K562 (cell line): ENCODE data around the gene CAMK2D. TPM values are rescaled to one million over a fixed set of nuclear protein-coding genes. Genes with fewer than 3 reads are reported as not detected.

Source experiments
- ATAC-seq: fragments of 200-7000 bp; cut with Tn5 transposase; 3 replicates; pipeline ENCODE4 v1.9.1; 2020; ENCODE audit warnings: moderate library complexity
- BruUV-seq: library from RNA; stranded (reverse); fragments of 400-500 nt; replicated peaks from 2 replicates; lab custom pipeline; 2021; lab: Mats Ljungman, UMichigan
- CTCF ChIA-PET: fragments of 300-600 bp; formaldehyde crosslinking; extraction: SDS; loops from one replicate; lab custom pipeline; 2021; ENCODE audit warnings: low intra/inter-chr PET ratio; lab: Yijun Ruan, JAX
- POLR2A ChIA-PET: fragments of 300-600, 350-650 bp; sonication (Branson Sonifier 250); formaldehyde crosslinking; extraction: SDS; loops from one replicate; lab custom pipeline; 2021; ENCODE audit warnings: antibody characterized with exemption, inconsistent platforms; lab: Yijun Ruan, JAX
- DNase-seq, 4 experiments: peaks; one replicate each; pipeline versions ENCODE4 v3.0.0 to v3.0.0-alpha.2; 2011 to 2018; ENCODE audit warnings: low spot score in 3 of 4, mixed read lengths in 3 of 4; ENCODE audit errors: extremely low read depth in 1 of 4
- FAIRE-seq: peaks from 2 replicates; lab custom pipeline; 2011; peaks lifted over from hg19 to GRCh38; lab: Jason Lieb, UNC
- H2AFZ ChIP-seq: 2 replicates; pipeline ENCODE4 v1.6.0; 2011; ENCODE audit warnings: low read depth, low read length, control low read depth, inconsistent platforms
- H3K27ac ChIP-seq: fragments of 200-600 bp; 3 replicates; pipeline ENCODE4 v1.8.0; 2011; ENCODE audit warnings: low read depth, mild to moderate bottlenecking, control low read depth, inconsistent platforms, low read length, moderate library complexity, mixed read lengths; ENCODE audit errors: extremely low read depth
- H3K27me3 ChIP-seq, 2 experiments: fragments of 300-600 bp in 1 of 2; 2 replicates in 1 of 2; 3 replicates in 1 of 2; pipeline versions ENCODE4 v1.6.0 to v1.8.0; 2011; ENCODE audit warnings: inconsistent platforms in 2 of 2, low read length in 2 of 2, mild to moderate bottlenecking in 1 of 2, mixed read lengths in 1 of 2, moderate library complexity in 1 of 2; ENCODE audit not compliant: control insufficient read depth in 2 of 2, insufficient read depth in 2 of 2
- H3K36me3 ChIP-seq: fragments of 300-600 bp; 3 replicates; pipeline ENCODE4 v1.8.0; 2011; ENCODE audit warnings: mild to moderate bottlenecking, low read length, inconsistent platforms; ENCODE audit not compliant: control insufficient read depth, insufficient read depth
- H3K4me1 ChIP-seq, 2 experiments: fragments of 200-600 bp in 1 of 2; replicated peaks in 1 of 2; 2 replicates in 1 of 2; 3 replicates in 1 of 2; pipeline versions ENCODE4 v1.5.1 to v1.8.0; 2011; ENCODE audit warnings: inconsistent platforms in 2 of 2, low read length in 2 of 2, mild to moderate bottlenecking in 1 of 2, mixed read lengths in 1 of 2, moderate library complexity in 1 of 2; ENCODE audit not compliant: control insufficient read depth in 2 of 2, insufficient read depth in 2 of 2
- H3K4me2 ChIP-seq: 2 replicates; pipeline ENCODE4 v1.6.1; 2011; ENCODE audit warnings: low read length, control low read depth, inconsistent platforms, mixed read lengths; ENCODE audit not compliant: insufficient read depth
- H3K4me3 ChIP-seq: fragments of 200-600 bp; sonication (generic), shearing (Covaris generic); 2 replicates; pipeline ENCODE4 v1.5.1; 2016; ENCODE audit warnings: control low read depth, inconsistent platforms
- H3K79me2 ChIP-seq: fragments of 200-600 bp; 3 replicates; pipeline ENCODE4 v1.8.0; 2011; ENCODE audit warnings: low read length, inconsistent platforms; ENCODE audit not compliant: control insufficient read depth, insufficient read depth
- H3K9ac ChIP-seq, 2 experiments: 2 replicates each; pipeline versions ENCODE4 v1.6.0 to v1.6.1; 2011; ENCODE audit warnings: low read depth in 2 of 2, low read length in 2 of 2, control low read depth in 1 of 2, inconsistent platforms in 1 of 2, mild to moderate bottlenecking in 1 of 2, mixed read lengths in 1 of 2; ENCODE audit not compliant: insufficient read depth in 1 of 2
- H3K9me1 ChIP-seq: one replicate; pipeline ENCODE4 v1.6.0; 2011; ENCODE audit warnings: inconsistent platforms, mild to moderate bottlenecking, low read length, moderate library complexity; ENCODE audit not compliant: control insufficient read depth, insufficient read depth
- H3K9me3 ChIP-seq: replicated peaks from 2 replicates; pipeline ENCODE4 v1.5.1; 2011; ENCODE audit warnings: low read depth, low read length, inconsistent platforms; ENCODE audit not compliant: control insufficient read depth, insufficient read depth
- H4K20me1 ChIP-seq: replicated peaks from 2 replicates; pipeline ENCODE4 v1.6.1; 2011; ENCODE audit warnings: low read length, inconsistent platforms, mixed read lengths; ENCODE audit not compliant: control insufficient read depth, insufficient read depth
- ZBTB5 ChIP-seq: fragments of 450-650 bp; IDR thresholded peaks from 2 replicates; pipeline ENCODE4 v1.6.1; 2017; ENCODE audit warnings: antibody characterized with exemption
- ZFP1 ChIP-seq: fragments of 450-650 bp; formaldehyde crosslinking; IDR thresholded peaks from 2 replicates; pipeline ENCODE4 v1.4.0; 2020; ENCODE audit warnings: mild to moderate bottlenecking, mixed read lengths
- WGBS: fragments of 100-300 bp; shearing (Covaris generic); methylation state at CpG from one replicate; pipeline ENCODE4 v1.1.6; 2016; ENCODE audit warnings: low coverage, mixed read lengths; ENCODE audit not compliant: insufficient coverage; ENCODE audit errors: missing lambda C conversion rate; 5-methylcytosine and 5-hydroxymethylcytosine counted together
- in situ Hi-C: fragments of 300-500 bp; cut with MboI; formaldehyde crosslinking; loops from 4 replicates; pipeline ENCODE4 v1.15.0; 2018; ENCODE audit warnings: inconsistent platforms, mixed read lengths
- intact Hi-C: fragments of 100-400 bp; cut with micrococcal nuclease; formaldehyde crosslinking; loops from 2 replicates; pipeline ENCODE4 v1.14.2; 2022
- polyA plus RNA-seq, 8 experiments: library from polyadenylated mRNA; depleted of rRNA in 4 of 8; stranded (reverse) in 5 of 8; unstranded in 3 of 8; fragments of >200 nt; fragmentation: Nextera tagmentation in 2 of 8; fragmentation: Illumina TruSeq in 1 of 8; extraction: Ambion mirVana in 2 of 8; extraction: Trizol in 1 of 8; gene quantifications; 2 replicates each; pipeline versions ENCODE4 v1.2.1 to v1.2.3, GENCODE V29; 2011 to 2014; ENCODE audit warnings: inconsistent platforms in 1 of 8, missing spikeins in 1 of 8
- total RNA-seq, 7 experiments: library from RNA; depleted of rRNA in 6 of 7; stranded (reverse); fragments of >200 nt in 6 of 7; fragmentation: Illumina TruSeq in 2 of 7; extraction: Trizol in 2 of 7; gene quantifications; 2 replicates each; pipeline versions ENCODE4 v1.2.1 to v1.2.3, GENCODE V29; 2011 to 2021; ENCODE audit warnings: low replicate concordance in 1 of 7

The CAMK2D gene
- total and polyA plus RNA-seq, 9 of the 15 experiments (the other 6 are each of a cell fraction or from before 2014, with no cell fraction given), result 0.01 to 0.33 (median 0.04) TPM; not detected in 2

GRCh38 chr4:113406723-113407016 lies 354.9 kb downstream of the CAMK2D start:
- ATAC-seq (no peak), DNase-seq (no peak), FAIRE-seq (no peak)
- Histone ChIP-seq H3K4me2 (no peak overlapping the region), H3K4me1 (no peaks in the 10 kb centered on the region), H2AFZ (no peak overlapping the region), H3K4me3 (no peak overlapping the region), H3K36me3 (no peaks in the 10 kb centered on the region)
- CTCF ChIA-PET, result no interaction called here
- no peak for TF ChIP-seq ZBTB5
- TF ChIP-seq ZFP1 (CRISPR knock-in tag), result no peak
- TF ChIP-seq, all 486 proteins: peak for 0
- intact Hi-C loops, result no loop called here
- 8% methylated on average over 7 of the region's 7 CpGs for WGBS
- BruUV-seq, result no TSS peak
- no peak overlapping the region for H3K9ac ChIP-seq
- H4K20me1 ChIP-seq, result no peaks in the 10 kb centered on the region
- H3K9me3 ChIP-seq, result no peaks in the 10 kb centered on the region
- H3K27ac ChIP-seq, result no peak overlapping the region
- no peaks in the 10 kb centered on the region for H3K79me2 ChIP-seq
- no peaks in the 10 kb centered on the region for H3K9me1 ChIP-seq
- H3K27me3 ChIP-seq, result no peaks in the 10 kb centered on the region
- POLR2A ChIA-PET, result no interaction called here
- in situ Hi-C loops, result loop anchor here (25.0 kb wide), 1 partner anchor 981 kb away; no protein-coding TSS in a partner anchor
